Measurements from ENCODE around the gene OR56B1.

DNA sequence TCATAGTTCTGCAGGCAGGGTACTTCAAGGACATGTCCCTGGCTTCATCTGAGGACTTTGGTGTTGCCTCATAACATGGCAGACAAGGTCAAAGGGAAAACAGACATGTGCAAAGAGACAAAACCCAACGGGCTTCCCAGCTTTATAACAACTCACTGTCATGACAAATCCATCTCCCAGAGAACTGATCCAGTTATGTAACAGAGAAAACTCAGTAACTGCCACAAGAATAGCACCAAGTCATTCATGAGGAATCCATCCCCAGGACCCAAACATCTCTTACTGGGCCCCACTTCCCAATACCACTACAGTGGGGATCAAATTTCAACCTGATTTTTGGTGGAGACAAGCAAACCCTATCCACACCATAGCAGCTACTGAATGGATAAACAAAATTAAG is 30.8 kb downstream of the OR56B1 start:
- TF ChIP-seq, protein P1, sequence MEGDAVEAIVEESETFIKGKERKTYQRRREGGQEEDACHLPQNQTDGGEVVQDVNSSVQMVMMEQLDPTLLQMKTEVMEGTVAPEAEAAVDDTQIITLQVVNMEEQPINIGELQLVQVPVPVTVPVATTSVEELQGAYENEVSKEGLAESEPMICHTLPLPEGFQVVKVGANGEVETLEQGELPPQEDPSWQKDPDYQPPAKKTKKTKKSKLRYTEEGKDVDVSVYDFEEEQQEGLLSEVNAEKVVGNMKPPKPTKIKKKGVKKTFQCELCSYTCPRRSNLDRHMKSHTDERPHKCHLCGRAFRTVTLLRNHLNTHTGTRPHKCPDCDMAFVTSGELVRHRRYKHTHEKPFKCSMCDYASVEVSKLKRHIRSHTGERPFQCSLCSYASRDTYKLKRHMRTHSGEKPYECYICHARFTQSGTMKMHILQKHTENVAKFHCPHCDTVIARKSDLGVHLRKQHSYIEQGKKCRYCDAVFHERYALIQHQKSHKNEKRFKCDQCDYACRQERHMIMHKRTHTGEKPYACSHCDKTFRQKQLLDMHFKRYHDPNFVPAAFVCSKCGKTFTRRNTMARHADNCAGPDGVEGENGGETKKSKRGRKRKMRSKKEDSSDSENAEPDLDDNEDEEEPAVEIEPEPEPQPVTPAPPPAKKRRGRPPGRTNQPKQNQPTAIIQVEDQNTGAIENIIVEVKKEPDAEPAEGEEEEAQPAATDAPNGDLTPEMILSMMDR (IDR thresholded peaks at IDR 0.05) = no peak
- TF ChIP-seq POLR2A (IDR thresholded peaks at IDR 0.05; ENCODE audit: low read depth) = no peak
